Breast epithelium (tissue), 4 donors: Measurements from ENCODE around the gene ZBTB40. TPM values are rescaled to one million over a fixed set of nuclear protein-coding genes. Genes with fewer than 3 reads are reported as not detected.

ENCODE experiments used
- DNase-seq, 2 donors: peaks; one replicate each; pipeline ENCODE4 v3.0.0-alpha.2; 2019; ENCODE audit warnings: low spot score in 2 of 2
- H3K27ac ChIP-seq, 2 donors: fragments of 200-600 bp; sonication (generic) in 1 of 2; one replicate each; pipeline ENCODE4 v1.5.1; 2016 to 2019; ENCODE audit warnings: mild to moderate bottlenecking in 1 of 2
- H3K27me3 ChIP-seq, 2 donors: fragments of 200-600 bp; sonication (generic) in 1 of 2; one replicate each; pipeline versions ENCODE4 v1.5.1 to v1.6.0; 2017 to 2019; ENCODE audit warnings: control low read depth in 1 of 2, mild to moderate bottlenecking in 1 of 2
- H3K36me3 ChIP-seq: fragments of 200-600 bp; one replicate; pipeline ENCODE4 v1.5.1; 2019
- H3K4me1 ChIP-seq, 2 donors: fragments of 200-600 bp; sonication (generic); one replicate each; pipeline ENCODE4 v1.5.1; 2016 to 2019; ENCODE audit warnings: control low read depth in 1 of 2
- H3K4me3 ChIP-seq, 3 donors: fragments of 200-600 bp; sonication (generic); 1 replicate in 2 of 3; 2 replicates in 1 of 3; pipeline ENCODE4 v1.5.1; 2016 to 2019; ENCODE audit warnings: mild to moderate bottlenecking in 3 of 3, moderate library complexity in 2 of 3
- H3K9me3 ChIP-seq, 2 donors: fragments of 200-600 bp; sonication (generic) in 1 of 2; one replicate each; pipeline ENCODE4 v1.5.1; 2016 to 2019; ENCODE audit warnings: control low read depth in 1 of 2
- POLR2A ChIP-seq: fragments of 450-650 bp; IDR thresholded peaks from one replicate; pipeline ENCODE4 v1.6.1; 2016; ENCODE audit warnings: antibody characterized with exemption, mild to moderate bottlenecking, moderate library complexity
- POLR2AphosphoS5 ChIP-seq, 3 donors: sonication (generic); formaldehyde crosslinking; IDR thresholded peaks; one replicate each; pipeline ENCODE4 v1.6.1; 2017; ENCODE audit warnings: antibody characterized with exemption in 3 of 3
- intact Hi-C: fragments of 100-400 bp; cut with DNase I; formaldehyde crosslinking; loops from one replicate; pipeline ENCODE4 v1.15.1; 2023; ENCODE audit warnings: low total_unique reads
- total RNA-seq, 3 donors: library from RNA; depleted of rRNA; stranded (reverse); fragments of >200 nt; gene quantifications; one replicate each; pipeline ENCODE4 v1.1.0, GENCODE V29; 2016
- TF ChIP-seq, protein P1 (sequence below), 3 donors: fragments of 450-650 bp; IDR thresholded peaks; one replicate each; pipeline ENCODE4 v1.5.1; 2016 to 2017; ENCODE audit warnings: antibody characterized with exemption in 3 of 3, mild to moderate bottlenecking in 3 of 3, moderate library complexity in 3 of 3

ZBTB40 gene
- total RNA-seq, 3 donors from 2014 or later: 15.7 to 24.6 (median 22.0) TPM

DNA sequence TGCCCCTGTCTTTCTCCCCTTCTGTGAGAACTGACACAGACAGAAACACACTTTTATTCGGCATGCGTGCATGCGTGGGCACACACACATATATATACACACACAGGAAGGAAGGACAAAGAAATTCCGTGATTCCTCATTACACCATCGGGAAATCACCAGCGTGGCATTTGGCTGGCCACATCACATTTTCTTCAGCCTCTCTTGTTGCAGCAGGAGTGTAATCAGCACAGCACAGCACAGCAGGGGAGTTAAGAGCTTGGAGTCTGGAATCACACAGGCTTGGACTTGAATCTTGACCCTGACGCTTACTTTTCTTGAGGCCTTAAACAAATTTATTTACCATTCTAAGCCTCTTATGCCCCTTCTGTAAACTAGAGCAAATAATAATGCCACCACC is 66.3 kb downstream of the ZBTB40 start:
- H3K9me3 ChIP-seq: no peaks in the 10 kb centered on the region
- H3K27ac ChIP-seq: no peak overlapping the region
- DNase-seq: no peak
- no peak overlapping the region for H3K4me3 ChIP-seq
- H3K27me3 ChIP-seq: no peaks in the 10 kb centered on the region
- no peaks in the 10 kb centered on the region for H3K4me1 ChIP-seq
- H3K36me3 ChIP-seq: peaks cover 12% of the 10 kb centered on the region
- no peak for TF ChIP-seq POLR2A
- TF ChIP-seq, protein P1, sequence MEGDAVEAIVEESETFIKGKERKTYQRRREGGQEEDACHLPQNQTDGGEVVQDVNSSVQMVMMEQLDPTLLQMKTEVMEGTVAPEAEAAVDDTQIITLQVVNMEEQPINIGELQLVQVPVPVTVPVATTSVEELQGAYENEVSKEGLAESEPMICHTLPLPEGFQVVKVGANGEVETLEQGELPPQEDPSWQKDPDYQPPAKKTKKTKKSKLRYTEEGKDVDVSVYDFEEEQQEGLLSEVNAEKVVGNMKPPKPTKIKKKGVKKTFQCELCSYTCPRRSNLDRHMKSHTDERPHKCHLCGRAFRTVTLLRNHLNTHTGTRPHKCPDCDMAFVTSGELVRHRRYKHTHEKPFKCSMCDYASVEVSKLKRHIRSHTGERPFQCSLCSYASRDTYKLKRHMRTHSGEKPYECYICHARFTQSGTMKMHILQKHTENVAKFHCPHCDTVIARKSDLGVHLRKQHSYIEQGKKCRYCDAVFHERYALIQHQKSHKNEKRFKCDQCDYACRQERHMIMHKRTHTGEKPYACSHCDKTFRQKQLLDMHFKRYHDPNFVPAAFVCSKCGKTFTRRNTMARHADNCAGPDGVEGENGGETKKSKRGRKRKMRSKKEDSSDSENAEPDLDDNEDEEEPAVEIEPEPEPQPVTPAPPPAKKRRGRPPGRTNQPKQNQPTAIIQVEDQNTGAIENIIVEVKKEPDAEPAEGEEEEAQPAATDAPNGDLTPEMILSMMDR (IDR thresholded peaks at IDR 0.05): no peak
- TF ChIP-seq POLR2AphosphoS5 (IDR thresholded peaks at IDR 0.05): no peak
- intact Hi-C loops: no loop called here

- no peaks in the 10 kb centered on the region for H3K4me1 ChIP-seq
- TF ChIP-seq POLR2A (no peak), POLR2AphosphoS5 (IDR thresholded peaks at IDR 0.05) (no peak)
- TF ChIP-seq, protein P1 (IDR thresholded peaks at IDR 0.05): no peak
- no peak overlapping the region for H3K4me3 ChIP-seq
- H3K27me3 ChIP-seq: no peaks in the 10 kb centered on the region
- DNase-seq: no peak
- no peaks in the 10 kb centered on the region for H3K9me3 ChIP-seq
- no peak overlapping the region for H3K27ac ChIP-seq
- intact Hi-C loops: no loop called here
- peaks cover 12% of the 10 kb centered on the region for H3K36me3 ChIP-seq
These were observed 66.7 kb downstream of the ZBTB40 start for GRCh38 chr1:22518379-22518778.

DNA sequence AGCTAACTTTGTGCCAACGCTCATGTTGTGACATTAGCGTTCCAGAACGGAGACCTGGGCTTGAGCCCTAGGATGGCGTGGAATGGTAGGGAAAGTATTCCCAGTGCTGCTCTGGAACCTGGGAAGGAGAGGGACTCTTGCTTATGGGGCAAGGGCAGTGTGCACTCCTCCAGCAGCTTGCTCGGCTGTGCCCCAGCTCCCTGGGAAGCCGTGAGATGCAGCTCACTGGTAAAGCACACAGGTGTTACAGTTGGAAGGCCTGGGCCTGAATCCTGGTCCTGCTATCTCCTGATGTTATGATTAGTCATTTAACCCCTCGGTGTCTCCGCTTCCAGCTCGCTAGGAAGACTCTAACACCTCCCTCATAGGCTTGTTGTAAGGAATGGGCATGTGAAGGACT is 69.2 kb downstream of the ZBTB40 start:
- Histone ChIP-seq H3K27me3 (no peaks in the 10 kb centered on the region), H3K4me1 (no peaks in the 10 kb centered on the region), H3K4me3 (no peak overlapping the region), H3K36me3 (peaks cover 15% of the 10 kb centered on the region), H3K9me3 (no peaks in the 10 kb centered on the region), H3K27ac (no peak overlapping the region)
- DNase-seq: no peak
- intact Hi-C loops: no loop called here
- TF ChIP-seq POLR2A (no peak), POLR2AphosphoS5 (IDR thresholded peaks at IDR 0.05) (no peak)
- TF ChIP-seq, protein P1 (IDR thresholded peaks at IDR 0.05): no peak

DNA sequence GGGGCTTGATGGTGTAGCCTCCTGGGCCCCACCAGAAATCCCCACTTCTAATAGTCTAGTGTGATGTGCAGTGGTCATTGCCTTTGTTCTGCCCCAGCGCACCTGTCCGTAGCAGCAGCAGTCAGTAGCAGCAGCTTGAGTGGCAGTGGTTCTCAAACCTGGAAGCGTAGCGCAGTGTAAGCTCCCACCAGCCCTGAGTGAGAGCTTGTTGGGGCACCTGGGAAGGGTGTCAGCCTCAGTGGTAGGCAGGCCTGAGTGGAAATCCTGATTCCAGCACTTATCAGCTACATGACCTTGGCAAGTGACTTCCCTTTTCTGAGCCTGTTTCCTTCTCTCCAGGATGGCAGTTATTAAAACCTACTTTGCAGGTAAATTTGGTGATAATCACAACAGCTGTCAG is 70.0 kb downstream of the ZBTB40 start:
- no peaks in the 10 kb centered on the region for H3K4me1 ChIP-seq
- intact Hi-C loops: no loop called here
- no peak overlapping the region for H3K4me3 ChIP-seq
- DNase-seq: no peak
- H3K27ac ChIP-seq: no peak overlapping the region
- no peak for TF ChIP-seq POLR2A
- TF ChIP-seq POLR2AphosphoS5 (IDR thresholded peaks at IDR 0.05): no peak
- TF ChIP-seq, protein P1 (IDR thresholded peaks at IDR 0.05): no peak
- H3K36me3 ChIP-seq: peaks cover 15% of the 10 kb centered on the region
- H3K27me3 ChIP-seq: no peaks in the 10 kb centered on the region
- H3K9me3 ChIP-seq: no peaks in the 10 kb centered on the region

DNA sequence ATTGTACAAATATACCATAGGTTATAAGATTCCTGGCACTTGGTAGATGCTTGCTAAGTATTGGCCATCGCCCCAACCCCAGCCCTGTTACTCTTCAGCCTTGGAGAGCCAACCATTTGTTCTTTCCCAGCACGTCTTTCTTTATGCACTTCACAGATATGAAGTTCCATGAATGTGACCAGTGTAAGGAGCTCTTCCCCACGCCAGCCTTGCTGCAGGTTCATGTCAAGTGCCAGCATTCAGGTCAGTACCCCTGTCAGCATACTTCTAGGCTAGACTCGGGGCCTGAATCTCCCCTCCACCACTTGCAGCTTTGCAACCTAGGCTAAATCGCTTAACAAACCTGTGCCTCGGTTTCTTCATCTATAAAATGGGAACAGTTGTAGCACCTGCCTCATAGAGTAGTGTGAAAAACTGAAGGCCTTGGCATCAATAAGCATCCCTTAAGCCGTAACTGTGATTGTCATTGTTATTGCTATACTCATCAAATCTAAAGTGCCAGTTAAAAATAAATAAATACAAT is 70.6 kb downstream of the ZBTB40 start:
- TF ChIP-seq POLR2A: no peak
- no peak for TF ChIP-seq POLR2AphosphoS5 (IDR thresholded peaks at IDR 0.05)
- TF ChIP-seq, protein P1 (IDR thresholded peaks at IDR 0.05): no peak
- no peaks in the 10 kb centered on the region for H3K27me3 ChIP-seq
- H3K27ac ChIP-seq: no peak overlapping the region
- H3K4me3 ChIP-seq: no peak overlapping the region
- peaks cover 14% of the 10 kb centered on the region for H3K36me3 ChIP-seq
- no peaks in the 10 kb centered on the region for H3K9me3 ChIP-seq
- no peak for DNase-seq
- intact Hi-C loops: no loop called here
- no peaks in the 10 kb centered on the region for H3K4me1 ChIP-seq
